Uterus (tissue), 4 donors: Measurements from ENCODE around the gene ELMO1. TPM values are rescaled to one million over a fixed set of nuclear protein-coding genes. Genes with fewer than 3 reads are reported as not detected.

ENCODE experiments used
- DNase-seq, 2 donors: peaks; one replicate each; pipeline ENCODE4 v3.0.0-alpha.2; 2019 to 2020
- H3K27ac ChIP-seq, 2 donors: fragments of 200-600 bp; sonication (generic); 1 replicate in 1 of 2; 2 replicates in 1 of 2; pipeline ENCODE4 v1.5.1; 2016 to 2018
- H3K27me3 ChIP-seq, 2 donors: fragments of 200-600 bp; sonication (generic); one replicate each; pipeline ENCODE4 v1.5.1; 2018 to 2019; ENCODE audit warnings: control low read depth in 1 of 2
- H3K36me3 ChIP-seq, 2 donors: fragments of 200-600 bp; sonication (generic); one replicate each; pipeline ENCODE4 v1.5.1; 2019; ENCODE audit warnings: control low read depth in 1 of 2
- H3K4me1 ChIP-seq, 2 donors: fragments of 200-600 bp; sonication (generic); one replicate each; pipeline ENCODE4 v1.5.1; 2018 to 2019; ENCODE audit warnings: control low read depth in 1 of 2
- H3K4me3 ChIP-seq, 2 donors: fragments of 200-600 bp; sonication (generic); 1 replicate in 1 of 2; 2 replicates in 1 of 2; pipeline ENCODE4 v1.5.1; 2018 to 2019; ENCODE audit warnings: mild to moderate bottlenecking in 1 of 2
- H3K9me3 ChIP-seq, 2 donors: fragments of 200-600 bp; sonication (generic); one replicate each; pipeline ENCODE4 v1.5.1; 2019; ENCODE audit warnings: control low read depth in 1 of 2
- POLR2A ChIP-seq, 2 donors: fragments of 450-650 bp; IDR thresholded peaks; one replicate each; pipeline ENCODE4 v1.6.1; 2016; ENCODE audit warnings: antibody characterized with exemption in 2 of 2, mild to moderate bottlenecking in 1 of 2, moderate library complexity in 1 of 2
- intact Hi-C: fragments of 100-400 bp; cut with DNase I; formaldehyde crosslinking; loops from one replicate; pipeline ENCODE4 v1.15.1; 2023; ENCODE audit warnings: low total_unique reads
- total RNA-seq, 4 donors: library from RNA; depleted of rRNA in 3 of 4; stranded (reverse); fragments of >200 nt in 3 of 4; gene quantifications; one replicate each; pipeline versions ENCODE4 v1.1.0 to v1.2.4, GENCODE V29; 2014 to 2023
- TF ChIP-seq, protein P1 (sequence below), 4 experiments: fragments of 200-600 bp in 2 of 4; fragments of 450-650 bp in 2 of 4; sonication (generic) in 2 of 4; IDR thresholded peaks; one replicate each; pipeline ENCODE4 v1.5.1; 2016 to 2019; ENCODE audit warnings: antibody characterized with exemption in 4 of 4, mild to moderate bottlenecking in 2 of 4, moderate library complexity in 1 of 4
- donor health status: DM: yes; HTN: yes; CAD: no.

The ELMO1 gene
- total RNA-seq, 4 donors from 2014 or later = 37.9 to 64.7 (median 55.5) TPM

DNA sequence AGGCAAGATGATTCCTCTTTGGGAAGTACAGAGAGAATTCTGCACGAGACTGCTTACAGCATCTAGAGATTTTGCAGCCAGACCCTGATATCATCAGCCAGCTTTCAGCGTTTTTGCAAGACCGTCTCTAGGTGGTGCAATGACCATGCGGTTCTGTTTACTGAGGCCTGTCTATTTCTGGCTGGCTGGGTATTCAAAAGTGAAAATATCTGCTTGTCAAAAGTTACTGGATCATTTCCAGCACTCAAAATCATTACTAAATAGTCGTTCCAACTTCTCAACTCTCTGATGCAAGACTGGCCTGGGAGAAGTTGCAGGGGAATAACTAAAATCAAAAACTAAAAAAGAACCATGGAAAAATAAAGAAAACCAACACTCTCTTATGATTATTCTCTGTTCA lies 240.1 kb downstream of the ELMO1 start:
- no peaks in the 10 kb centered on the region for H3K36me3 ChIP-seq
- H3K4me1 ChIP-seq = peaks cover 0 to 10% of the 10 kb centered on the region in 2 donors
- H3K9me3 ChIP-seq = no peaks in the 10 kb centered on the region
- intact Hi-C loops = no loop called here
- H3K4me3 ChIP-seq = no peak overlapping the region
- no peaks in the 10 kb centered on the region for H3K27me3 ChIP-seq
- H3K27ac ChIP-seq = peak overlapping the region; percentile 61 to 67
- peak; percentile 77 to 82 for DNase-seq
- no peak for TF ChIP-seq POLR2A (IDR thresholded peaks at IDR 0.05)
- TF ChIP-seq, protein P1, sequence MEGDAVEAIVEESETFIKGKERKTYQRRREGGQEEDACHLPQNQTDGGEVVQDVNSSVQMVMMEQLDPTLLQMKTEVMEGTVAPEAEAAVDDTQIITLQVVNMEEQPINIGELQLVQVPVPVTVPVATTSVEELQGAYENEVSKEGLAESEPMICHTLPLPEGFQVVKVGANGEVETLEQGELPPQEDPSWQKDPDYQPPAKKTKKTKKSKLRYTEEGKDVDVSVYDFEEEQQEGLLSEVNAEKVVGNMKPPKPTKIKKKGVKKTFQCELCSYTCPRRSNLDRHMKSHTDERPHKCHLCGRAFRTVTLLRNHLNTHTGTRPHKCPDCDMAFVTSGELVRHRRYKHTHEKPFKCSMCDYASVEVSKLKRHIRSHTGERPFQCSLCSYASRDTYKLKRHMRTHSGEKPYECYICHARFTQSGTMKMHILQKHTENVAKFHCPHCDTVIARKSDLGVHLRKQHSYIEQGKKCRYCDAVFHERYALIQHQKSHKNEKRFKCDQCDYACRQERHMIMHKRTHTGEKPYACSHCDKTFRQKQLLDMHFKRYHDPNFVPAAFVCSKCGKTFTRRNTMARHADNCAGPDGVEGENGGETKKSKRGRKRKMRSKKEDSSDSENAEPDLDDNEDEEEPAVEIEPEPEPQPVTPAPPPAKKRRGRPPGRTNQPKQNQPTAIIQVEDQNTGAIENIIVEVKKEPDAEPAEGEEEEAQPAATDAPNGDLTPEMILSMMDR (IDR thresholded peaks at IDR 0.05) = peak; percentile 40 to 44 (median 43)

DNA sequence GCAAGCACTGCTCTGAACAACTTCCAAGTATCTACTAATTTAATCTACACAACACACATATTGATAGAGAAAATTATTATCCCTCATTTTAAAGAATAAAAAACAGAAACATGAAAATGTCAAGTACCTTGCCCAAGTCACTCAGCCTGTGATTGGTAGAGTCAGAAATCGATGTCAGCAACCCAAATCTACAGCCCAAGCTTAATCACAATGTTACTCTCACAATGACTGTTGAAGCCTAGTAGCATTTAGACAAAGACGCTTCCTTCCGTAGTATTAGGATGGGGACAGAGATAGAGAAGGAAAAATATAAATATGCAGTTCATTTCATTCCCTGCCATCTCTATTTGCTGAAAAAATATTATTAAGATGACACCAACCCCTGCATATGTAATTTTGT lies 242.5 kb downstream of the ELMO1 start:
- DNase-seq = no peak
- peaks cover 0 to 10% of the 10 kb centered on the region in 2 donors for H3K4me1 ChIP-seq
- no peaks in the 10 kb centered on the region for H3K36me3 ChIP-seq
- H3K4me3 ChIP-seq = no peak overlapping the region
- TF ChIP-seq POLR2A (IDR thresholded peaks at IDR 0.05) = no peak
- intact Hi-C loops = no loop called here
- H3K9me3 ChIP-seq = no peaks in the 10 kb centered on the region
- H3K27ac ChIP-seq = no peak overlapping the region
- no peaks in the 10 kb centered on the region for H3K27me3 ChIP-seq

GRCh38 chr7:37205451-37205850 lies 243.2 kb downstream of the ELMO1 start:
- H3K36me3 ChIP-seq = no peaks in the 10 kb centered on the region
- no peaks in the 10 kb centered on the region for H3K27me3 ChIP-seq
- H3K4me1 ChIP-seq = peaks cover 0 to 10% of the 10 kb centered on the region in 2 donors
- intact Hi-C loops = no loop called here
- H3K27ac ChIP-seq = no peak overlapping the region
- no peaks in the 10 kb centered on the region for H3K9me3 ChIP-seq
- no peak overlapping the region for H3K4me3 ChIP-seq
- TF ChIP-seq POLR2A (IDR thresholded peaks at IDR 0.05) = no peak
- TF ChIP-seq, protein P1 (IDR thresholded peaks at IDR 0.05) = no peak
- no peak for DNase-seq

GRCh38 chr7:37201876-37202198 lies 246.8 kb downstream of the ELMO1 start:
- Histone ChIP-seq H3K27ac (peak overlapping the region in 1 of 2 donors; percentile 74), H3K4me1 (no peaks in the 10 kb centered on the region)

DNA sequence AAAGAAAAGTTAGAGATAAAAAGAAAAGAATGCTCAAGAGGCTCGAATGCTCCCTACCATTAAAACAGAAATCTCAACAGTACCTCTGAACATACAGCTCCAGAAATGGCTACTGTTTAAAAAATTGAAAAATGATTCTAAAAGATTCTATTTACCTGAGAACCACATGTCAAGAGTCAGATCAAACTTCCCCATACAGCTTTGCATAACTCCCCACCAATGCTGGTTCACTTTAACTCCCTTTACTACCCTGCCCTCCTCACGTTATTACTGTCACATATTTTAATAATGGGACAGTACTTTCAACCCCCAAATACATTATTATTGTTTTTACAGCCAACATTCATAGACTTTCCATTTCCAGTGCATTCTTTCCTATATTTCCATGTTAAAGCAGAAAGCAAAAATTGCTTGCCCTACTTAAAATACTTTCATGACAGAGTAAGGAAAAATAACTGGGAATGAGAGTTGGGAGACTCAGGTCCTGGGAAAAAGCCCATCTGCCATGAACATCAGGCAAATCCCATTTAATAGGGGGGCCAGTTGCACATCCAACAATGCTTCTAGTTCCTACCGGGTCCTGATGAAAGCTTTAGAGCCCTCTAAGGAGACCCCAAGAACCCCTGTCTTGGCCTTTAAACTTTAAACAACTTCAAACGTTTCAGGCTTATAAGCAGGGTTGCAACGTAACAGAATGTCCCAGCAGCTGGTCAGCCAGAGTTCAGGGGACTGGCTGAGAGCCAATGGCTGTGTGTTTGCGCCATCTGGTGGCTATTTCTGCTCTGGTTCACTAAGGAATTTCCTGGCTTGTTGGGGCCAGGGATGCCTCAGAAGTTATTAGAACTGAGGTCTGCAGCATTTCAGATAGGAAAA lies 247.4 kb downstream of the ELMO1 start:
- Histone ChIP-seq H3K4me1 (no peaks in the 10 kb centered on the region), H3K27me3 (no peaks in the 10 kb centered on the region), H3K36me3 (no peaks in the 10 kb centered on the region), H3K9me3 (no peaks in the 10 kb centered on the region), H3K27ac (peak overlapping the region; percentile 74 to 75), H3K4me3 (no peak overlapping the region)
- TF ChIP-seq, protein P1 (IDR thresholded peaks at IDR 0.05) = peak; percentile 75 to 84 (median 78)
- TF ChIP-seq POLR2A (IDR thresholded peaks at IDR 0.05) = no peak
- DNase-seq = peak; percentile 79 to 85
- intact Hi-C loops = no loop called here

More at GRCh38 chr7:37201876-37202198, 246.8 kb downstream of the ELMO1 start:
- no peaks in the 10 kb centered on the region for H3K27me3 ChIP-seq
- DNase-seq = no peak
- no peak overlapping the region for H3K4me3 ChIP-seq
- H3K9me3 ChIP-seq = no peaks in the 10 kb centered on the region
- TF ChIP-seq, protein P1 (IDR thresholded peaks at IDR 0.05) = no peak
- no peak for TF ChIP-seq POLR2A (IDR thresholded peaks at IDR 0.05)
- H3K36me3 ChIP-seq = no peaks in the 10 kb centered on the region
- intact Hi-C loops = no loop called here
